Panc1 (cell line): Measurements from ENCODE around the gene TRAPPC6A.

Experiments used
- REST ChIP-seq, 2 experiments: IDR thresholded peaks; 2 replicates each; pipeline ENCODE4 v1.6.1; 2011 to 2012; ENCODE audit warnings: low read depth in 2 of 2, control low read depth in 1 of 2, low read length in 1 of 2, mild to moderate bottlenecking in 1 of 2, moderate library complexity in 1 of 2; ENCODE audit not compliant: insufficient read depth in 1 of 2
- TCF7L2 ChIP-seq: IDR thresholded peaks from 2 replicates; pipeline ENCODE4 v1.6.1; 2011; ENCODE audit warnings: mild to moderate bottlenecking, low read depth, low read length, inconsistent platforms

- TF ChIP-seq REST (IDR thresholded peaks at IDR 0.05; ENCODE audit: insufficient read depth in 1 of 2, low read depth in 2 of 2, low read length in 1 of 2) (no peak), TCF7L2 (no peak)
These were observed 8.4 kb downstream of the TRAPPC6A start for GRCh38 chr19:45169602-45170001.
